NCI-H2081 (cell line): Measurements from ENCODE around the gene PLXDC2.
"Not testable (repeated sequence)": the region's sequence is repeated elsewhere in the genome, so short reads cannot be mapped to it uniquely, and the experiment has no call there.

Experiments
- DNase-seq, 2 experiments: peaks; one replicate each; lab custom pipeline; 2025; lab: John Stamatoyannopoulos, UW

PLXDC2 gene

DNA sequence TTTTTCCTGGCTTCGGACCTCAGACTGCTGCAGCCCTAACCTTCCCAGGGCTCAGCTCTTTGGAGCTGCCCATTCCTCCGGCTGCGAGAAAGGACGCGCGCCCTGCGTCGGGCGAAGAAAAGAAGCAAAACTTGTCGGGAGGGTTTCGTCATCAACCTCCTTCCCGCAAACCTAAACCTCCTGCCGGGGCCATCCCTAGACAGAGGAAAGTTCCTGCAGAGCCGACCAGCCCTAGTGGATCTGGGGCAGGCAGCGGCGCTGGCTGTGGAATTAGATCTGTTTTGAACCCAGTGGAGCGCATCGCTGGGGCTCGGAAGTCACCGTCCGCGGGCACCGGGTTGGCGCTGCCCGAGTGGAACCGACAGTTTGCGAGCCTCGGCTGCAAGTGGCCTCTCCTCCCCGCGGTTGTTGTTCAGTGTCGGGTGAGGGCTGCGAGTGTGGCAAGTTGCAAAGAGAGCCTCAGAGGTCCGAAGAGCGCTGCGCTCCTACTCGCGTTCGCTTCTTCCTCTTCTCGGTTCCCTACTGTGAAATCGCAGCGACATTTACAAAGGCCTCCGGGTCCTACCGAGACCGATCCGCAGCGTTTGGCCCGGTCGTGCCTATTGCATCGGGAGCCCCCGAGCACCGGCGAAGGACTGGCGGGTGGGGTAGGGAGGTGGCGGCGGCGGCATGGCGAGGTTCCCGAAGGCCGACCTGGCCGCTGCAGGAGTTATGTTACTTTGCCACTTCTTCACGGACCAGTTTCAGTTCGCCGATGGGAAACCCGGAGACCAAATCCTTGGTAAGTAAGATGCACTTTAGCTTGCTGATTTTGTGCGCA, at the start of gene PLXDC2:
PLXDC2 (plus strand) TSS at position 22 of the 820 bp plus-strand sequence.
- DNase-seq = peak in 1 of 2 experiments; percentile 7

DNA sequence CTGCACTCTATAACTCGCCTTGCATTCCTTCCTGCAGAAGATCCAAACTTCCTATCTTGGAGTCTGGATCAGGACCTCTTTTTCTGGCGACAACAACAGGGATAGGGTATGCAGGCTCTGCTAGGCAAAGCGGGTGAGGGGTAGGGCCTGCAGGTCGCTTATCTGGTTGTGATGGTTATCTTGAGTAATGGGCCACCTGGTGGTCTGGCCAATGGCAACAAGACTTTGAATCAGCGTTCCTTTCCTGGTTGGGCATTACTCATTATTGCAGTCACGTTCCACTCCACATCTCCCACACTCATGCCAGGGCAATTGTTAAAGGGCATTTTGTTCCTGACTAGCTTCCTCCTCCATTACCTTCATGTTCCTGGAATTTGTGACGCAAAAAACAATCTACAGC, 48.4 kb upstream of the PLXDC2 start:
- DNase-seq = no peak

DNA sequence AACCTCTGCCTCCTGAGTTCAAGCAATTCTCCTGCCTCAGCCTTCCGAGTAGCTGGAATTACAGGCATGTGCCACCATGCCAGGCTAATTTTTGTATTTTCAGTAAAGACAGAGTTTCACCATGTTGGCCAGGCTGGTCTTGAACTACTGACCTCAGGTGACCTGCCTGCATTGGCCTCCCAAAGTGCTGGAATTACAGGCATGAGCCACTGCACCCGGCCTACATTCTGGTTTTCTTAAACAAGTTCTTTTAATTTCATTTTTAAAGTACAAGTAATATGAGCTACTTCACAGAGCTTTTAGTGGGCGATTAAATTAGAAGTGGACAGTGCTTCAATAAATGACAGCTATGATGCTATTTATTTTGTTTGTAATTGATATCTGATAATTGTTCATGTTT, 46.4 kb upstream of the PLXDC2 start:
- DNase-seq = not testable (repeated sequence)

DNA sequence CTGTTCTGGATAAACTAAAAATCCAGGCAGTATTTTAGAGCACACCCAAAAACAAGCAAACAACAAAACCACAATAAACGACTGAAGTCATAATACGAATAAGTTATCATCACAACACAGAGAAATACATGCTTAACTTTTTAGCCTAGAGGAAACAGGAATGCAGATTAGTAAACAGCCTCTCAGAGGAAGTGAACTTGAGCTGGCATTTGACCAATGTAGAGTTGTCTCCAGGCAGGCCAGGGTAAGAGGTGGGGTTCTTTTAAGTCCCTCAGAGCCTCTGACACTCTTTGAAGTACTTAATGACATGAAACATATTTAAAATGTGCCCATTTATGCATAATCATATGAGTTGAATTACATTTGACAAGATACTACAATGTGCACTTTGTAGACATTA, 43.3 kb upstream of the PLXDC2 start:
- DNase-seq = no peak

DNA sequence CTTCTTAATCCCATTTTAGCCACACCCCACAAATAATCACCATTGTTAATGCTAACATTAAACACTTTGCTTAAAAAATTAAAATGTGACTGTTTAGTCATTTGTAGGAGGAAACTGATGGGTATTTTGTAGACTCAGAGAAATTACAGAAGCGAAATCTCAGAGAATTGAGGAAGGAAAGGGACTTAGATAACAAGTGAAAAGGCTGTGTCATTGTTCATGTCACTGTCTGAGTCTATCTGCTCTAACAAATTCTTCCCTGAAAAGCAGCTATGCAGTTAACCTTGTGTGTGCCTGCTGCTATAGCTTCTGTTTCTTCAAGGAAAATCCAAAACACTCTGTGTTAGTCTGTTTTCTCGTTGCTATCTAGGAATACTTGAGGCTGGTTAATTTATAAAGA, 40.9 kb upstream of the PLXDC2 start:
- DNase-seq = no peak

DNA sequence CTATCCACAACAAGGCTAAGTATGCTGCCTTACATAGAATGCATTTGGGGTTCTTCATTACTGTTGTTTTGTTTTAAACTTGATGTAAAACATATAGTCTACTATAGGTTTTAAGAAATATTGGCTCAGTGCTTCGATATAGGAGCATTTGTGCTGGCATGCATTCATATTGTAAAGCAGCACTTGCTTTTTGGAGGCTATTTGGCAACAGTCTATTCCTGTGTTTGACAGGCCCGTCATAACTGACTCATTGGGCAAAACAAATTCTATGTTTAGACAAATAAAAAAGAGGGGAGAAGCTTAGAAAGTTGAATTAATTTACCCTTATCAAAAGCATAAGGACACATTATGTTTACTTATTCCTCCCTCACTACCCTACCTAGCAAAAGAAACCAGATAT, 38.4 kb upstream of the PLXDC2 start:
- no peak for DNase-seq

DNA sequence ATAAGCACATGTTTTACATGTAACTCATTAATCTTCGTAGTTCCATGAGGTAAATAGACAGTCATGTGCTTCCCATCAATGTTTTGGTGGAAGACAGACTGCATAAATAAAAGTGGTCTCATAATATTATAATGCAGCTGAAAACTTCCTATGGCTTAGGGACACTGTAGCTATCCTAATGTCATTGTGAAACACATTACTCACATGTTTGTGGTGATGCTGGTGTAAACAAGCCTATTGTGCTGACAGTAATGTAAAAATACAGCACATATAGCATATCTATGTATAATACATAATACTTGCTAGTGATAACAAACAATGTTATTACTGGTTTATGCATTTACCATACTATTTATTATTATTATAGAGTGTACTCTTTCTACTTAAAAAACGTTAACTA, 37.2 kb upstream of the PLXDC2 start:
- DNase-seq = no peak

DNA sequence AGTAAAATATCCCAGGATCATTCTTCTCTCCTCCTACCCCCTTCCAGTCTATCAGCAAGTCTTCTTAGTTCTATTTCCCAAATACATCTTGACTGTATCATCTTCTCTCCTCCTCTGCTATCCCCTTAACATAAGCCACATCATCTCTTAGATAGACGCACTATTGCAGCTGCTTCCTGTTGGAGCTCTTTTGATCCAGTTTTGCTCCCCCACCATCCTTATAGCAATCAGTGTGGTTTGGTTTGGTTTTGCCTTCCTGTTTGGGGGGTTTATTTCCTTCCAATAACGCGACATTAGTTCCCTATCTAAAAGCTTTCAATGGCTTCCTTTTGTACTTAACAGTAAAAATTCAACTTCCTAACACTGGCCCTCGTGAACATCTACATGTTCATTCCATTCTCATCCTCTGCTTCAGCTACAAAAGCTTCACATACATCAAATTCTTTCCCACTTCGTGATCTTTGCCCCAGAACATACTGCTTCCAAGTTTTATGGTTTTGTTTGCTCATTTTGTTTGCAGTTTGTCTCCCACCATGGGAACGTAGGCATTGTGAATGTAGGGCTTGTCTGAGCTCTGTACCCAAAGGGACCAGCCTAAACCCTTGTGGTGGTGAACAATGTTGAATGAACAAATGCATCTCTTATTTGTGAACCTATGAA, 33.7 kb upstream of the PLXDC2 start:
- DNase-seq = no peak

DNA sequence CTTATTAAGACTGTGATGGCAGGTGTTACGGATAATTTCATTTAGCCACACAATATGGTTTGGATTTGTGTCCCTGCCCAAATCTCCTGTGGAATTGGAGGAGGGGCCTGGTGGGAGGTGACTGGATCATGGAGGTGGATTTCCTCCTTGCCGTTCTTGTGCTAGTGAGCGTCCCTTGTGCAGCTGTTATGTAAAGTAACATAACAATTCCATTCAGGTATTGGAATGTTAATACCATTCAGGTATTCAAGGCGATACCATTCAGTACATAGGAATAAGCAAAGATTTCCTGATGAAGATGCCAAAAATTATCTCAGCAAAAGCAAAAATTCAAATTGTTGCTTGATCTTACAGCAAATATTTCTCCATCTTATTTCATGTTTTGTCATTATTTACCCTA, 32.5 kb upstream of the PLXDC2 start:
- no peak for DNase-seq

DNA sequence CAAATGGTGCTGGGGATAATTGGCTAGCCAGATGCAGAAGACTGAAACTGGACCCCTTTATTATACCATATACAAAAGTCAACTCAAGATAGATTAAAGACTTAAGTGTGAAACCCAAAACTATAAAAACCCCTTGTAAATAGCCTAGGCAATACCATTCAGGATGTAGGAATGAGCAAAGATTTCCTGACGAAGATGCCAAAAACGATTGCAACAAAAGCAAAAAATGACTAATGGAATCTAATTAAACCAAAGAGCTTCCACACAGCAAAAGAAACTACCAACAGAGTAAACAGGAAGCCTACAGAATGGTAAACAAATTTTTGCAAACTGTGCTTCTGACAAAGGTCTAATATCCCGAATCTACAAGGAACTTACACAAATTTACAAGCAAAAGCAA, 30.9 kb upstream of the PLXDC2 start:
- DNase-seq = no peak

DNA sequence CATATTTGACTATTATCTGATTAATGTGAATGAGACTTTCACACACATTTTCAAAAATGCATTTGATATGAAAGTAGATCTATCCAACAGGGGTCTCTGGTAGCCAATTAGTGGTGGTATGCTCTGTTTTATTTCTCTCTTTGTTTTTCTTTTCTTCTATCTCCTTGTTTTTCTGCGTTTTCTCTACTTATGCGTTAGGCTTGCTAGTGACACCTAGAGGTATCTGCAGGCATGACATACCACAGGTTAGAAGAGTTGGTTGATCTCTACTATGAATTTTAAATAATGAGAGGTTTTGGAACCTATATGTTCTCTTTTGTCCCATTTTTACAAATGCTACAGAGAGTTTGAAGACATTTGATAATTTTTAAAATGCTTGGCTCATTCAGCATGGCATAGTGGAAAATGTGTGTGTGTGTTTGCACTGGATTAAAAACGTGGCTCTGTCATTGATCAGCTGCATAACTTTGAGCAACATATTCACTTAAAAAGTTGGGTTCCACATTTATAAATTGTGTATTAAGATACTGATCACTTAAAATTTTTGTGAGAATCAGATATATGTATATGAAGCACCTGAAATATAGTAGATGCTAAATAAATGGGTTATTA, 28.1 kb upstream of the PLXDC2 start:
- DNase-seq = peak; percentile 8 to 43

DNA sequence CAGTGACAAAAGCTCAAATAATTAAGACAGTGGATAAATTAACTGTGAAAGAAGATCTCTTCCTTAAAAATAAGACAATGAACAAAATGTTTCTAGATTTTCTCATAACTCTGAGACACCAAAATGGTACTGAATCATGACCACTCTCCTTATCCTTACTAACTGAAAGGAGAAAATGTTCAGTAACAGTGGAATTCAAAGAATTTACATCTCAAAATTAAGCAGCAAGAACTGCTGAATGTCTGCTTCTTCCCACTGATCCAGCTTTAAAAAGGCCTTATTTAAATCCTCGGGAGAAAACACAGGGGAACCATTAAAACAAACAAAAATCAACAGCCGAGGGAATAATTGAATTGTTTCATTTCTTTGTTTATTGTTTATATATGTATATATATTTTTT, 27.3 kb upstream of the PLXDC2 start:
- DNase-seq = no peak

DNA sequence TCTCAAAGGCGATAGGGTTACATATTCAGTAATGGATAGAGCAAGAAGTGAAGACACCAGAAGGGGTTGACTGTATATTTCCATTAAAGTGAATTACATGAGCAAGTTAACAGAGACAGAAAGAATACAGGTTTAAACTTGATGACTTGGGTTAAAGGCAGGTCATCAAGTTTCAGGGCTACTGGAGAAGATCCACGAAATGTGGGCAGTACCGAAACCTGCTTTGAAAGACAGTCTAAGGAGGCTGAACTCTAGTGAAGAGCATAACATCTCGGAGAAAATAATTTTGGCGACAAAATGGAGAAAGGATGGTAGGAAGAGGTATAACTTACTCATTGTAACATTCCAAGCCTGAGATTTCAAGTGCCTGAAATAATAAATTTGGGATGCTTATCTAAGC, 26.6 kb upstream of the PLXDC2 start:
- no peak for DNase-seq

DNA sequence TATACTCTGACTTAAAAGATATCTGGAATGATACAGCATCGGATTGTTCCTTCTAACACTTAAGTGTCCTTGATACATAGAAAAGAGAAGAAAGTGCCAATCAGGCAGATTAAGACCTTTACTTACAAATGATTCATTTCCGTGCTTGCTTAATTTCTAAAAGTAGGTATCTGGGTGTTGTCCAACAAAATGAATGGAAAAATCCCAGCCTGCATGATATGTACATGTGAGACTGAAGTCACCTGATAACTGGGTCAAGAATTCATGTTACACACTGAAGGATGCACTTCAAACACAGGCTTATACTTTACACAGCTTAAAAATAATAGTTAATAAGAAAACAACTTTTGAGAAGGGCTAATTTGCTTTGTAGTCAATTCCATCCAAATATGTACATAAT, 25.2 kb upstream of the PLXDC2 start:
- DNase-seq = no peak

DNA sequence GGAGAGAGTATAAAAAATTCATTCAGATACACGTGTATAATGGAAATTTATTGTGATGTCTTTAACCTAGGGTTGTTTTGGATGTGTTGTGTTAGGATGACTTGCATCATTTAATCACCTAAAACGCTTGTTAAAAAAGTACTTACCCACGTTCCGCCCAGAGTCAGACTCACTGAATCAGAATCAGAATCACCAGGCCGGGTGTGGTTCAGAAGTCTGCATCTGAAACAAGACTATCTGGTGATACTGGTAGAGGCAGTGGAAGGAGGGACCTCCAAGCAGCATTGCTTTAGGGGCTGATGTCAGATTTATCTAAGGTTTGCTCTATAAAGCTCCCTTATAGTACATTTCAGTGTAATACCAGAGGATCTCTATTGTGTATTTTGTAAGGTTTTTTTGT, 20.5 kb upstream of the PLXDC2 start:
- no peak for DNase-seq

DNA sequence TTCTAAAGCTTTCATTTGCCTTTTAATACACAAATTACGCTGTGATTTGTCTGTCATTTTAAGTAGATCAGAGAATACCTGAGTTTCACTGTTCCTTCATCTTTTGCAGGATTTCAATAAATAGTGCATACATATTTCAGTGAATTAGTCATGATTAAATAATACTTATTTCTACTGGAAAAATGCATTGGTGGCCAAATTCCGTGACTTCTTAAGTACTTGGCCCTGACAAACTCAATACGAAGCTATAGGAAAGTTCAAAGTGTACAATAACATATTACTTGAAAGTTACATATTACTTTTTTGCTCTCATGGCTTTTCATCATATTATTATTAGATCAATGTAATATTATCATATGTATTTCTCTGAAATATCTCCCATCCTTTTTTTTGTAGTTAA, 16.1 kb upstream of the PLXDC2 start:
- DNase-seq = no peak

DNA sequence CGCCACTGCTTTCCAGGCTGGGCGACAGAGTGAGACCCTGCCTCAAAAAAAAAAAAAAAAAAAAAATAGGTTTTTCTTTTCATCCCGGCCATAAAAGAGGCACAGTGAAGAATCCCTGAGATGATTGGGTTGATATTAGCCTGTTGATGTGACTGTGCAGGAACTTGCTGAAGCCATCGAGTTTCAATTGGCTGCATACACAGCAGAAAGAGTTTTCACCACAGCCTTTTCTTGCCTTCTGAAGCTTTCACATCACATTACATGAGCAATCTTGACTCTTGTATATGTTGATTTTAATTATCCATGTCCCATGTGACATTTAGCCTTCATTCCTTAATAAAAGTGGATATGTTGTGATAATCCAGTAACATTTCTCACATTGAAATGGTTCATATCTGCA, 14.9 kb upstream of the PLXDC2 start:
- no peak for DNase-seq

DNA sequence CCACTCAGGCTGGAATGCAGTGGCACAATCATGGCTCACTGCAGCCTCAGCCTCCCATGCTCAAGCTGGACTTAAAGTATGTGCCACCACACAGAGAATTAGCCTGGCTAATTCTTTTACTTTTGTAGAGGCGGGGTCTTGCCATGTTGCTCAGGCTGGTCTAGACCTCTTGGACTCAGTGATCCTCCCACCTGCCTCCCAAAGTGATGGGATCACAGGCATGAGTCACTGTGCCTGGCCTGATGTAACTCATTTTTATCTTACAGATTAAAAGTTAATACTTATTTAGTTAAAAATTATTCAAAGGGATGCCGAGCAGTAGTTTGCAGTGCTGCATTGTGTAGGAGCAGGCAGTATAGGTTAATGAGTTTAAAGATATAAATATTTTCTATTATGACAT, 12.6 kb upstream of the PLXDC2 start:
- no peak for DNase-seq

DNA sequence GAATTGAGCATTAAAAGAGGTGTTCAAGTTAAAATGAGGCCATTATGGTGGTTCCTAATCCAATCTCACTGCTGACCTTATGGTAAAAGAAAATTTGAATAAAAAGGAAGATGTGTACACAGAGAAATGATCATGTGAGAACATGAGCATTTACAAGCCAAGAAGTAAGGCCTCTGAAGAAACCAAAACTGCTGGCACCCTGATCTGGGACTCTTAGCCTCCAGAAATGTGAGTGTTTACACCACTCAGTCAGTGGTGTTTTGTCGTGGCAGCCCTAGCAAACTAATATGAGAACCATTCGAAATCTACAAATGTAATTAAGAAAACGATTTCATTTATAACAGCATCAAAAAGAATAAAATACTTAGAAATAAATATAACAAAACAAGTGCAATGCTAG, 6.8 kb upstream of the PLXDC2 start:
- DNase-seq = no peak

DNA sequence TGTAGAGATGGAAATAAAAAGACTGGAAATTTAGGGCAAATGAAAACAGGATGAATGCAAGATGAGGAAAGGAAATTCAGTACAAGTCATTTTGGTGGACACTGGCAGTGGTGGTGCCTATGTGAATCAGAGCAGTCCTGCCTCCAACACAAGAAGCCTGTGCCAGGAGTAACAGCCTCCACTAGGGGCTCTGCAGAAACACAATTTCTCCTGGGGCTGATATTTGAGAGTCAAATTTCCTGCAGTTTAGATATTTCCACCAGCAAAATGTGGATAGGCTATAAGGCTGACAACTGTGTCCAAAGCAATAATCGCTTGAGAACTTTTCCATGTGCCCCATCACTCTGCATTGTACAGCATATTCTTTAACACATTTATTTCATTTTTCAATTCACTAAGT, 4.7 kb upstream of the PLXDC2 start:
- DNase-seq = no peak

DNA sequence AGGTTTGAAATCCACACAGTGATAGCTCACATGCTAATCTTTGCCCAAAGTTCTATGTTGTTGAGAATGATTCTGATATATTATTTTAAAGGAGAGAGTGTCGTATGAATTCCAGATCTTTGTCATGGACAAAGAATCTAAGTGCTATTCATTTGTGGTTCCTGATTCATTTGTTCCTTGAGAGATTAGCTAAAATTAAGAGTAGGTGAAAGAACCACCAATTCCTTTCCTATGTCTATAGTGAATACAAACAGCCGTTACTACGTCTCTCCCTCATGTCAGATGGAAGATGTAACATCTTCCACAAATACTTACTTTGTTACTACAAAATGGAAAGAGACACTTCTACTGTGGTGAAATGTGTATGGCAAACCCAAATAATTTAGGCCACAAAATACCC, 3.3 kb upstream of the PLXDC2 start:
- no peak for DNase-seq

DNA sequence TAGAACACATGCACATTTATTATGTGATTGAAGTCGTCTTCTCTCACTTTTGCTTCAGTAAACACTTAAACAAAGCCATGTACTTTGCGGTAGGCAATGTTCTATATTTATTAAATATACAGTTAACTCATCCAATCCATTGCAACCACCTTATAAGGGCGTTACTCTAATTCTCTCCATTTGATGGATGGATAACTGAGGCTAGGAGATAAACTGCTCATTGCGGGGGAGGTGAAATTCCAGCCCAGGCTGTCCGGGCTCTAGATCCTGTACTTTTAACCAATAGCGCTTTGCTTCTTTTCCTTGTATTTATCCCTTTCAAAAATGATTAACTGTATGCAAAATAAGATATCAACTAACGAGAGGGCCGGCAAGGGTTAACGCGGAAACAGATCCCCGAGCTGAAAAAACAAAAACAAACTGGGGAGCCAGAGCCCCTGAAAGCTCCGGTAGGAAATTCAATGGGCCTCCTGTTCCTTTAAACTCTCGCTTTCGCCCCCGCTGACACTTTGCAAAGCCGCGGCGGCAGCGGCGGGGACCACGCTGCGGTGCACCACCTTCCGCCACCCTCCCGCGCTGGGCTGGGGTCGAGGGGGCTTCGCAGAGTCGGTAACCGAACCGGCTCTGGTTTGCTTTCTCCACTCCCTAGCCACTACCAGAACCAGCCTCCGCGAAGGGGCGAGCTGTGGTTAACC, 1.0 kb upstream of the PLXDC2 start:
- DNase-seq = no peak
